GM18526 (cell line): Measurements from ENCODE around the gene IFI27L2.

Source experiments
- POLR2A ChIP-seq: IDR thresholded peaks from 3 replicates; pipeline ENCODE4 v1.6.1; 2011; ENCODE audit not compliant: insufficient read length; ENCODE audit errors: extremely low read depth

Gene IFI27L2, protein sequence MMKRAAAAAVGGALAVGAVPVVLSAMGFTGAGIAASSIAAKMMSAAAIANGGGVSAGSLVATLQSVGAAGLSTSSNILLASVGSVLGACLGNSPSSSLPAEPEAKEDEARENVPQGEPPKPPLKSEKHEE

DNA sequence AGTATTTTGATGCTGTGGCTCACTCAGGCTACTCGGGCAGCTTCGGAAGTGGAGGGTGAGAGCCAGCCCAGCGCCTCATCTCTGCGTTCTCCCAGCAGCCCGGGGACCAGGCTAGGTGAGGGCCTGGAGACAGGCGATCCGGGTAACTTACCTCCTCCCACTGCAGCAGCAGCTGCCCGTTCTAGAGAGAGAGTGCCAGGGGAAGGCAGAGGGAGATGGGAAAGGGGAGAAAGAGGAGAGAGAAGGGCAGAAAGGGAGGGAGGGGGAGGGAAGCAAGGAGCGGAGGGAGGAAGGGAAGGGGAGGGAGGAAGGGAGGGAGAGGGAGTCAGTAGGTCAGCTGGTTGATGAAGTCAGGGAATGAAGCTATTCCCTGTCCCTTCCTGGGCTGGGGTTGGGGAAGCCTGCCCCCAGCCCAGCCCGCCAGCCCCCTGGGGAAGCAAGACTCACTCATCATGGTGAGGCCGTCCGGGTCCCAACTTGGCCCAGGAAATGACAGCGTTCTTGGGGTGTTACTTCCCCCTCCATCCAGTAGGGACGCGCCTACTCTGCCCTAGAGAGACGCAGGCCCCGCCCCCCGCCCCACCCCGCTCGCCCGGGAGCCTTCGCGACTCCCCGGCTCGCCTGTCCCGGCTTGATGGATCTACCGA, at the start of gene IFI27L2:
Gene IFI27L2 (minus strand): TSS at position 494 of the 647 bp plus-strand sequence. CDS start 40 bp downstream, at position 454.
- TF ChIP-seq POLR2A = peak; percentile 70

DNA sequence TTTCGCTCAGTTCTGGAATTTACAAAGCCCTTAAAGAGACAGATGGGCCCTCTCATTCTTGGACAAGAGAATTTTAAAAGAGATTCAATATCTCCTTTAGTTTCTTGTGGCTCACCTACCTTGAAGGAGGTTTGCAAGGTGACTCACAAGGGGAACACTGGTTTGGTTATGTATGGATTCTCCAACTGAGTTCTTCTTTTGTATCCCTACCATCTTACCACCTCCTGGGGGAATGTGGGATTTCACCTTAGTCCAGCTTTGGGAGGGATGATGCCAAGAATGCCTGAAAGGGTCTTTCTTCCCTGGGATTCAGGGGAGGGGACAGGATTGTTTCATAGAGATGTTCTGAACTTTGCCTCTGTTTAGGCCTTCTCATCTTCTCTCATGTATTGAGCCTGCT, 48.4 kb upstream of the IFI27L2 start:
- no peak for TF ChIP-seq POLR2A

DNA sequence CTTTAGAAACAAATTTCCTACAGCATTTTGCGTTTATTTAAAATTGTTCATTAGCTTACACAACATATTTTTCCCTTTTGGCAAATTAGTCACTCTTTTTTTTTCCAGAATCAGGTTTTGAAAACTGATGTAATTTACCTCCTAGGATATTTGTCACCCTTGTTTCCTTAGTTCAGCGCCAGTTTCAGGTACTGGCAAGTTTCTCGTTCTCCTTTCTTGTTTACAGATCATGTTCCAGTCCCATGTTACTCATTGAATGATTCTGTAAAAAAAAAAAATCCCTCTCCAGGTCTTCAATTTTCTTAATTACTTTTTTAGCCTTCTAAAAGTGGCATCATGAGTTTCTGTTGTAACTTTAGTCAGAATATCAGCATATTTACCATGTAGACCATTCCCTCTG, 47.4 kb upstream of the IFI27L2 start:
- TF ChIP-seq POLR2A = no peak

DNA sequence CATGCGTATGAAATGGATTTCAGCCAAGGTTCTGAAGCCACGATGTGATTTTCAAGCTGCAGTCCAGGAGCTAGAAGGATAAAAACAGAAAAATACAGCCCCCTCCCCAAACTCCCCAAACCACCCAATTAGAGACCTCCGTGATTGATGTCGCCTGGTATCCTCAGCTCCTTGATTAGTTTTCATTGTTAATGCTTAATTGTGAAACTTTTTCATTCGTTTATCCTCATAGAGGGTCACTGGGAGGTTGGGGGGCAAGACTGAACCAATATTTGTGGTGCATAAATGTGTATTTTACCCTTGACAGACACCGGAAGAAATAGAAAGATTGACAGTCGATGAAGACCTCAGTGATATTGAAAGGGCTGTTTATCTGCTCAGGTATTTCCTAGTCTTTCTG, 46.3 kb upstream of the IFI27L2 start:
- no peak for TF ChIP-seq POLR2A

DNA sequence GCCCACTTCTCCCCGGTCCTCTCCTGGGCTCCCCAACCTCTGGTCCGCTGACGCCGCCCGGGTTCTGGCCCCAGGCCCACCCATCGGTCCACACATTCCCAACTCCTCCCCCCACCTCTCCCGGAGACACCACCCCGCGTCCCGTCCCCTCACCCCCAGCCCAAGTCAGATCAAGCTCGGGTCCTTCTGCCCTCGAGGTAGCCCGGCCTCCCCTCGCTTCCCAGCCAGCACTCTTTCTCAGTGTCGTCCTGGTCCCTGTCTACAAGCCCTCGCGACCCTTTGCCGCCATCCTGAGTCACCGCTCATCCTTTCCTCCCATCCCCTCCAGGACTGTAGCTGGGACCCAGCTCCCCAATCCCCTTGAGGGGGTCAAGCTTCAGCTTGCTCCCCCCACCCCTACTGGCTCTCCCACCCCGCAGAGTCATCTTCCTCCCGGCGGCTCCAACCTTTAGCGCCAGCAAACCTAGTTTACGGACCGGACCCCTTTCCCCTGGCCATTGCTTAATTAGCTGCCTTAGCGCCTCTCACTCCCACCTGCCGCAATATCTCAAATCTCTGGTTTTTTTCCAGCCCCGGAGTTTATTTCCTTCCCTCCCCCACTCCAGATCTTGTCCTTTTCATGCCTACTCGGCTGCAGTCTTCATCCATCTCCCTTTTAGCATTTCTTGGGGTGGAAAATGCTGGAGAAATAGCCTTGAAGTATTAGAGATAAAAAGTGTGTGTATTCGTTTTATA, 45.8 kb upstream of the IFI27L2 start:
- TF ChIP-seq POLR2A = no peak

DNA sequence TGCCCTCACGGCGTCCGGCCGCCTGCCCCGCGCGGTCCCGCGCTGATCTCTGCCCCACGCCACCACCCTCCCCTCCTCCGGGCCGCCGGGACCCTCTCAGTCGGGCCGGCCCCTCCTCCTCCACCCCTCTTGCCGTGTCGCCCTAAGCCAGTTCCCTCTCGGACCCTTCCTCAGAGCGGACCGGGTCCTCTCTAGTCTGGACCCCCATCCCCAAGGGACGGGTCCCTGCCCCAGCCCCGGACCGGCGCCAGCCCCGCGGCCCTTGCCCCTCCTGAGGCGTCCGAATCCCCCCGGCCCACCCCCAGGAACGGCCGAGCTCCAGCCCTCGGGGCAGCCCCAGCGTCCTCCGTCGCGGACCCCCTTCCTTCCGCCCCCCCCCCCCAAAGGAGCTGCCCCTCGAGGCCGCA, 45.2 kb upstream of the IFI27L2 start:
- TF ChIP-seq POLR2A = no peak

DNA sequence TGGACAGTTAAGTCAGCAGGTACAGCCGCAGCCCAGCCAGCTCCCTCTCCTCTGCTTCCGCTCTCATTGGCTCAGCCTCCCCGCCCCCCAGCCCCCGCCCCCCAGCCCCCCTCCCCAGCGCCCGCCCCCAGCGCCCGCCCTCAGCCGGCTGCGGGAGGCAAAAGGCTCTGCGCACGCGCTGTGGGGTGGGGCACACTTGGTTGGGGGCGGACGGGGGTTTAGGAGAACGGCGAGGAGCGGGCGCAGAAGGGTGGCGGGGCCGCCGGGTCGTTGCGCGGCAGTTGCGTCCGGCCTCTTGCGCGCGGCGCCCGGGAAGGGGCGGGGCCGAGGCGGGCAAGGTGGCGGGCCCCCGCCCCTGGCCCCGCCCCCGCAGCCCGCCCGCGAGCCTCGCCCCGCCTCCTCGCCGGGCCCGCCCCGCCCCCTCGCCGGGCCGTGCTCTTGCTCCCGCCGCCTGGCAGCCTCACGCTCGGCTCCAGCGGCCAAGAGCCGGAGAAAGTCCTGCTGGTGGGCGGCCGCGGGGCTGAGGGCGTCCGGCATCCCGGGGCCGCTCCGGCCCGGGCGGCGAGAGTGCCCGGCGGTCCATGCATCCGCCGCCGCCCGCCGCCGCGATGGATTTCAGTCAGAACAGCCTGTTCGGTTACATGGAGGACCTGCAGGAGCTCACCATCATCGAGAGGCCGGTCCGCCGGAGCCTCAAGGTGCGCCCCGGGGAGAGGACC, 44.6 kb upstream of the IFI27L2 start, which contains the start of gene PPP4R4:
Gene PPP4R4 (plus strand): TSS at position 438 of the 719 bp plus-strand sequence. CDS start 144 bp downstream, at position 582.
- no peak for TF ChIP-seq POLR2A

DNA sequence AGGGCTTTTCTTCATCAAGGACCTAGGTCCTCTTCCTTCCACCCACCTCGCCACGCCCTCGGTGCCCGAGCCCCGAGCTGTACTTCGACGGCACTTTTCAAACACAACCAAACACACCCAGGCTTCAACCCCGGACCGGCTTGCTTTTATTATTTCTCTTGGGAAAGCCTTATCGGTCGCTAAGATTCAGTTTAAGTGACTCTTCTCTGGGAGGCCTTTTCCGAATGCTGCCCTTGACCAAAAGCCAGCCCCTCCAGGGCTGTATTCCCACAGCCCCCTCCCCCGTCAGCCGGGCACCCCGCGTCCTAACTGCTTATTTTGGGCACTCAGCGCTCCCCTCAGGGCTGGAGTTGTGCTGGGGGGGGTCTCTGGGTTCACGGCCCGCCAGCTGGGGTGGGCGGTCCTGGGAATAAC, 44.1 kb upstream of the IFI27L2 start:
- no peak for TF ChIP-seq POLR2A

DNA sequence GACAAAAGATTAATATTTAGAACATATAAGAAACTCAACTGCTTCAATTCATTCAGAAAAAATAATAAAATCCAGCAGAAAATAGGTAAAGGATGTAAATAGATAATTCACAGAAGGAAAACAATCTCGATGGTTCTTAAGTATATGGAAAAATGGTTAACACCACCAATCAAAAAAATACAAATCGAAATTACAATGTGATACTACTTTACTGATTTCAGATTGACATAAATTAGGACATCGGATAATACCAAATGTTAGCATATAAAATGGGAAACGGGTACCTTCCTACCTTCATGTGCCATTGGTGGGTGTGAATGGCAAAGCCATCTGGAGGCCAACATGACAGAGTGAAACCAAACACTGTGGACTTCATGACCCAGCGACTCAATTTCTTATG, 43.1 kb upstream of the IFI27L2 start:
- TF ChIP-seq POLR2A = no peak

DNA sequence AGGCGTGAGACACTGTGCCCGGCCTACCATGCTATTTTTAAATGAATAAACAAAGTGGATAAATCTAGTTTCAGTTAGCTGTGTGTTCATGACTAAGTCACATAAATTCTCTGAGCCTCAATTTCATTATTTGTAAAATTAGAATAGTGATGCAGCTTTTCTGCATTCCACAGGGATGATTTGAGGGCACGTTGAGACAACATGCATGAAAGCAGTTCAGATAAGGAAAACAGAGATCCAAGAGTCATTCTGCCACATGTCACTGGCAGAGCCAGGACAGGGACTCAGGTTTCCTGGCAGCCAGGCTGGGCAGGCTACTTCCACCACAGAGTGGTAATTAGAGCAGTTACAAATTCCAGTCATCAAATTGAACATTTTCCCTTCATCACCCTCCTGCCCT, 41.8 kb upstream of the IFI27L2 start:
- no peak for TF ChIP-seq POLR2A

DNA sequence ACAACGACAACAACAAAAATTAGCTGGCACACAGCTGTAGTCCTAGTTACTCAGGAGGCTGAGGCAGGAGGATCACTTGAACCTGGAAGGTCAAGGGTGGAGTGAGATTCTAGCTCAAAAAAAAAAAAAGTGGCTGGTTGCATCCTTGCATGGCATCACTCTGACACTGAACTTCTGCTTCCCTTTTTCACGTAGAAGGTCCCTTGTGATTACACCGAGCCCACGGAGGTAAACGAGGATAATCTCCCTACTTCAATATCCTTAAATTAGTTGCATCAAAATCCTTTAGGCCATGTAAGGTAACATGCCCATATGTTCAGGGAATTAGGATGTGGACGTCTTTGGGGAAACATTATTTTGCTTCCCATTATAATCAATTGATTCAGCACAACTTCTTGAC, 40.7 kb upstream of the IFI27L2 start:
- no peak for TF ChIP-seq POLR2A

DNA sequence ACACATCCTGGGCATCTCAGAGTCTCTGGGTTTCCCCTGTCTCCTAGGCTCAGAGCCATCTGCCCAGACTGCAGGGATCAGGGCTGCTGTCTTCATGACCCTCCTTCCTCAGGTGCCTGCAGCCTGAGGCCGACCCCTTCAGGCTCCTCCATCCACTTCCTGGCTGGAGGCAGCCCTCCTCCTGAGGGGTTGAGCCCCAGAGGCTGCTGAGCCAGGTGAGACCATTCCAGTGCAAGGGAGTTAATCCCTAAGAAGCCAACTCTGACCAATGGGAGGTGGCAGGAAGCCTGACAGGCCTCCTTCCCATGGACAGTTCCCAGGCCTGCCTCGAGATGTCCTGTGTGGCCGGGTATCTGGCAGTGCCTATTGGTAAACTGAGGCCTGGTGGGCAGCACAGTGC, 36.3 kb upstream of the IFI27L2 start:
- no peak for TF ChIP-seq POLR2A

DNA sequence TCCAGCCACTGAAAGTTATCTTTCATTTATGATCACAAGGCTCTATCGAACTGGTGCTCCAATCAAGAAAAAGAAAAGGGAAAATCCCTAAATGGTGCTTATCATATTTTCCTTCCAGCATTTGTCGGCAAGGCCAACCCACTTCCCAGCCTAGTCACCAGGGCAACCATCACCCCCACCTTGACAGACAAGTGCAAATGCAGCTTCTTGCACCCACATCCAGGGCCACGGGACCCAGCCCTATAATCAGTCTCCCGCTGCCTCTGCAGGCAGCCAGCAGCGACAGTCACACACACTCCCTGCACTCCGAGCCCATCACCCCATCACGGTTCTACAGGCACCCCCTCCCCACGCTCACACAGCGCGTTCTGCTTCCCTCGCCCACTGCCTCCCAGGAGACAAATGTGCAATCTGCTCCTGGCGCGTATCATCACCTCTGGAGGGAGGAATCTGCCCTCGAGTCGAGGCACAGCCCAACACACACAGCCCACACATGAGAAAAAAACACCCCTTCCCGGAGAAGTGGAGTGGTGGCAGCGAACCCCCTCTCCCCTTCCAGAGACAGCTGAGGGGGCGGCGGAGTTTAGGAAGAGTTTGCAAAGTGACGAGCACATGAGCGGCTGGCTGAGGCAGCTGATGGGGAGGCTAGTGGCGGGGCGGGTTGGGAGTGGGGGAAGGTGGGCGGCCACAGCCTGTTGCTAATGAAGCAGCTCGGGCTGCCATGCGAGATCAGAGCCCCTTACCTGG, 35.5 kb upstream of the IFI27L2 start:
- TF ChIP-seq POLR2A = no peak

DNA sequence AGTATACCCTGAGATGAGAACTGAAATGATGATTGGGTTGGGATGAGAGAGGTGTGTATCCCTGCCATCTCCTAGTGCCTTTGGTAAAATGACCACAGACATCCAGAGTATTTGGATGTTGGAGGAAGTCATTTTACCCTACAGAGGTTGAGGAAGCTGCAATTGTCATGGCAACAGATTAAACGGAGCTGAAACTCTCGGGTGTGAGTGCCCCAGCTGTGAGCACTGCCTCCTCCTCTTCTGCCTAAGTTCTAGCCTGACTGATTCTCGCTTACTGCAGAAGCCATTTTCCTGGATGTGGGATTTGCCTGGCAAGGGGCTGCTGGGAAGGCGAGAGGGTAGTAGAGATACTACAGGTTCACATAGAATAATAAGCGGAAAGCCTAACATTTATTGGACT, 34.4 kb upstream of the IFI27L2 start:
- no peak for TF ChIP-seq POLR2A

DNA sequence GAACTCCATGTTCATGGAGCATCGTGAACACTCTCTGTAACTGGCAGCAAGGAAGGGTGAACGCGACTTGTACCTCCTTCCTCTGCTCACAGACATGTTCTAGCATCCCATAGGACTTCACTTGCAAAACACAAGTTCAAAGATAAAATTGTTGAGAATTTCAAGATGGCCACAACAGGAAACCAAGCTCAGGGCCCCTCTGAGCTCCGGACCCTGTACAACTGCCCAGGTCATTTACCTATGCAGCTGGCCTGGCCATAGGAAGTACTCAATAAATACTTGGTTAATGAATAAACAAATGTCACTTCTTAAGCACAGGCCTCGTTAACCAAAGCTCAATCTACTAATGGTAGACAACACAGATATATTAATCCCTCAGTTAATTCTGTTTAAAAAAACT, 33.1 kb upstream of the IFI27L2 start:
- TF ChIP-seq POLR2A = no peak

DNA sequence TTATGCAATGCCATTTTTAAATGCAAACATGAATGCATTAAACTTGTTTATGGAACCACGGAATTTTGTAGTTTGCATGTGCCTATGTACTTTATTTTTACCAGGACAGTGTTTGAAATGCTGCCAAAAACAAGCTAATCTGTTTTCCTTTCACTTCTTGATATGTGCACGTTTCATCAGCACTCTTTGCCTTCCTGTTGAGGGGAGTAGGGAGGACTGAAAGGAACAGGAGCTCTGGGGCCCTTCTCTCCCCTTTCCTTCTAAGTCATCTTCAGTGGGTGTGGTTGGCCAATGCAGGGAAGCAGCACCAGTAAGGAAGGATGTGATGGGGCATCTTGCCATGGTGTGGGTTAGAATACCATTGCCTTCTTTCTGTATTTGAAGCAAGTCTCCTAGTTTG, 32.6 kb upstream of the IFI27L2 start:
- TF ChIP-seq POLR2A = no peak

DNA sequence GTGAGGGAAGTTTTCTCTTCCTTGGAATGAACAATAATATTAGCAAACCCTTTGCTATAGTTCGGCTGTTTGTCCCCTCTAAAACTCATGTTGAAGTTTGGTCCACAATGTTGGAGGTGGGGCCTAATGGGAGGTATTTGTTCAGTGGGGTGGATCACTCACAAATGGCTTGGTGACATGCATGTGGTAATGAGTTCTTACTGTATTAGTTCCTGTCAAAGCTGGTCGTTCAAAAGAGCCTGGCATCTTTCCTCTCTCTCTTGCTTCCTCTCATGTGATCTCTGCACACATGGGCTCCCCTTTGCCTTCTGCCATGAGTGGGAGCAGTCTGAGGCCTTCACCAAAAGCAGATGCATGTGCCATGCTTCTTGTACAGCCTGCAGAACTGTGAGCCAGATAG, 31.7 kb upstream of the IFI27L2 start:
- no peak for TF ChIP-seq POLR2A
